ENCODE measurements around the gene CD2AP.

The CD2AP gene

DNA sequence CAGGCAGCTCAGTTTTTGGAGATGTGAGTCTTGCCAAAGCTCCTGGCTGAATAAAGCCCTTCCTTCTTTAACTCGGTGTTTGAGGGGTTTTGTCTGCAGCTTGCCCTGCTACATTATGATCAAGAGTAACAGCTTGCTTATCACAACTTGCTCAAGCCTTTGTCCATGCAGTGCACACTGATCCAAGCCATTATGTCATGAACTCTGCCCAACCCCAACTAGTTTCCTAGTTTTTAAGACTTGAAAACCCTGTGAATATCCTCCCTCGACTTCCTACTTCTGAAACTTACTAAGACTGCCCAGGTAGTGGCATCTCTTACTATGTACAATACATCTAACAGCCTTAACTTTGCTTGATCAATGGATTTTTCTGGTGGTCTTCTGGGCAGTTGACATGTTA, 170.4 kb downstream of the CD2AP start:
- no peak for FAIRE-seq

DNA sequence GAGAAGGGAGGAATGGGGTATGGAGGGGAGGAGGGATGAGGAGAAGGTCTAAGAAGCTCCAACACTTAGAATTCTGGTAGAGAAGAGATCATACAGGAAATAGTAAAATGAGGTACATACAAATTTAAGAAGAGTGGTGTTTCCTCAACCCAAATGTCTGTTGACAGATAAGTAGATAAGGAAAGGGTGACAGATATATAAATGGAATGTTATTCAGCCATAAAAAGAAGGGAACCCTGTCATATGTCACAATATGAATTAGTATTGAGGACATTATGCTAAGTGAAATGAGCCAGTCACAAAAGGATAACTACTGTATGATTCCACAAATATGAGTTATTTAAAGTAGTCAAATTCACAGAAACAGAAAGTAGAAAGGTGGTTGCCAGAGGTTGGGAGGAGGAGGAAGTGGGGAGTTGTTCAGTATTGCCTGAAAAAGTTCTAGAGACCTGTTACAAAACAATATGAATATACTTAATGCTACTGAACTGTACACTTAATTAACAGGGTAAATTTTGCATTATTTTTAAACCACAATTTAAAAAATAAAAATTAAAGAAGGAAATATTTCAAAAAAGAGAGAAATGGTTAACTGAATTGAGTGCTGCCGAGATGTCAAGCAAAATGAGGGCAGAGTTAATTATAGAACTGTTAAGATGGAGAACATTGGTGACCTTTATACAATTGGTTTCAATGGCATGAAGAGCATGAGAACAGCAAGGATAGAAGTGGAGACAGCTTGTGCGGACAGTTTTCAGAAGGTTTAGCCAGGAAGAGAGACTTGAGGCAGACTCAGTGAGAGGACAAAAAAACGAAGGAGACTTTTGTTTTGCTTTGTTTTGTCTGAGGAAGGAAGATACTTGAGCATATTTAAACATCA, 173.2 kb downstream of the CD2AP start:
- no peak for FAIRE-seq

DNA sequence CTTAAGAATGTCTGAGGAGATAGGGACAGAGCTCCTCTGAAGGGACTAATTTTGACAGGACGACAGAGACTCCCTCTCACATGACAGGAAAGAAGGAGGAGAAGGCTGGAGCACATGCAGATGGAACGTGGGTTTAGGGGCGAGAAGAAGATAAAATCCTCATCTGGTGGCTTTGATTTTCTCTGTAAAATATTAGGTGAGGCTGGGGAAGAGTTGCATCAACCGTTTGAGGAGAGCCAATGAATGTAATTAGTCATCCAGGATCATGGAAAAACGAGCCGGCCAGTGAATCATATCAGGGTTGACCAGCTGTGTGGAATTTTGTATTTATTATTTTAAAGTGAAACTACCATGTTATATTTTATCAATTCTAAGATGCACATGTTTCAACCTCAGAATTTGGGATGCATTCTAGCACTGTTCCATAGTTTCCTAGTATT, 173.9 kb downstream of the CD2AP start:
- FAIRE-seq, result no peak

DNA sequence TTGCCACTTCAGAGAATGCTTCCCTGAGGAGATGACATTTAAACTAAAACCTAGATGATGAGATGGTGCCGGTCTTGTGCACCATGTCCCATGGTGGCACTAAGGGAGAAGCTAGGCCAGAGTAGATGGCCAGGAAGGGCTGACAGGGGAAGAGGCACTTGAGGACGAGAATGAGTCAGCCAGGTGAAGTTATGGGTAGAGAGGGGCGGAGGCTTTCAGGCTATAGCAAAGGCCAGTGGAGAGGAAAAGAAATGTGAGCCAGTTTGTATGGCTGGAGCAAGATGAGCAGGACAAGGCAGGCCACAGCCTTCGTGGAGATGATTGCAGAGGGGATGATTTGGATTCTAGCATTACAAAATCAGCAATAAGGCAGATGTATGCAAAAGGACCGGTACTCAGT, 176.1 kb downstream of the CD2AP start:
- FAIRE-seq, result no peak

DNA sequence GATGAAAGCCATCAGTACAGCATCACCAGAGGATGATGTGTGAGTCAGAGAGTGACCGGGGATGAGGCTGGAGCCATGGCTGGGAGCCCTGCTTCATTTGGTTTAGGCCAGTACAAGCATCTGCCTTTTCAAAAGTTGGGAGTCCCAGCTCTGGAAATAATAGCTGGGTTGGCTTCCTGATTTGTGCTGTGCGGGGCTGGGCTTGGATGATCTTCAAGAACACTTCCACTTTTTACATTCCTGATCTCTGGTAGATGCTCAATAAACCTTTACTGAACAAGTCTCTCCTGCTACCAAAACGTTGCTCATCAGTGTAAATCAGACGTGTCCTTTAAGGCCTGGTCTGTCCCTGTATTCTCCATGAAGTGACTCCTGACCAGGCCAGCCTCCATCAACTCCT, 176.7 kb downstream of the CD2AP start:
- no peak for FAIRE-seq

DNA sequence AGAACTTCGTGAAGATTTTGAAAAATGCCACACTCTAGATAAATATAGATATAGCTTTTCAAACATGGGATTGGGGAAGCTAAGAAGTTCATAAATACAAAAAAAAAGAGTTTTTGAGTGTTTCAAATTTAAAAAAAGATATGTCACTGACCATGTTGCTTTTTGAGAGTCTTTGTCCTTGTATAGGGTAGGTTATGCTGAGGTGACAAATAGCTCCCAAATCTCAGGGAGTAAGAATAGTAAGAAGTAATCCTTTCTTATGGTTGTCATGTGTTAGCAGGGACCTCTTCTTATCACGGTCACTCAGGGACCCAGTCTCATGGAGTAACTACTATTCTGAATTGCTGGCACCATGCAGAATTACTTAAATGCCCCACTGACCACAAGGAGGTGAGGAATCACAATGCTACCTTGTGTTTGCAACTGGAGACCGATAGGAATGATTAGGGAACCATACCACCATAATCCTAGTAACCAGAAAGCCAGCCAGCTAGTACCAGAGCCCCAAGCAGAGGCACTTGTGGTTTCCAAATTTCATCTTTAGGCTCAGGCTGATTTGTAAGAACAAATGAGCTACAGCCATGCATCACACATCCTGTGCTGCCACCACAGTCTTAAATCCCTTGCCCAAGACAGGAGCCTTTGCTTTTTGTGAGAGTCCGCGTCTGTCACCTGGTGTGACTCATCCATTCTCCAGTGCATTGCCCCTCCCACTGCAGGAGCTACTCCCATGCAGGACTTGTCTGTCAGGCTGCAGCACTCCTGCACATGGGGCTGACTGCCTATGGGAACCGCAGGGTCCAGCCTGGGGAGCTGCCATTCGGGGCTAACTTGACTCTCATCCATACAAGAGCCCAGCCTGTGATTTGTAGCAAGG, 178.4 kb downstream of the CD2AP start:
- no peak for FAIRE-seq

DNA sequence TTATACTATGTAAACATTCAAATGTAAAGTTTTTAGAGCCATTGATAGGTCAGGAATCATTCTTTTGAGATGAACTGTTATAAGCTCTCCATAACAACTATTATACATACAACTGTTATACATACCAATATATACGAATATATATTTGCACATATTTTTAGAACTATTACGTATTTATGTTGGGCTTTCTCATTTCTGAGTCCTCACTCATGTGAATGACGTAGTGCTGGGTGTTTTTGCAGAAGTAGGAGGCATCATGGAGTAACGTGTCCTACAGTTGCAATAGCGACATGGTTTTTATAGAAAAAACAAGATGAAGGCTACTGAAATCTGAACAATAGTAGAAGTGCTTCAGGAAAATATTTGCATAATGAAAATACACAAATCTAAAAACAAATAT, 184.4 kb downstream of the CD2AP start:
- FAIRE-seq, result no peak

DNA sequence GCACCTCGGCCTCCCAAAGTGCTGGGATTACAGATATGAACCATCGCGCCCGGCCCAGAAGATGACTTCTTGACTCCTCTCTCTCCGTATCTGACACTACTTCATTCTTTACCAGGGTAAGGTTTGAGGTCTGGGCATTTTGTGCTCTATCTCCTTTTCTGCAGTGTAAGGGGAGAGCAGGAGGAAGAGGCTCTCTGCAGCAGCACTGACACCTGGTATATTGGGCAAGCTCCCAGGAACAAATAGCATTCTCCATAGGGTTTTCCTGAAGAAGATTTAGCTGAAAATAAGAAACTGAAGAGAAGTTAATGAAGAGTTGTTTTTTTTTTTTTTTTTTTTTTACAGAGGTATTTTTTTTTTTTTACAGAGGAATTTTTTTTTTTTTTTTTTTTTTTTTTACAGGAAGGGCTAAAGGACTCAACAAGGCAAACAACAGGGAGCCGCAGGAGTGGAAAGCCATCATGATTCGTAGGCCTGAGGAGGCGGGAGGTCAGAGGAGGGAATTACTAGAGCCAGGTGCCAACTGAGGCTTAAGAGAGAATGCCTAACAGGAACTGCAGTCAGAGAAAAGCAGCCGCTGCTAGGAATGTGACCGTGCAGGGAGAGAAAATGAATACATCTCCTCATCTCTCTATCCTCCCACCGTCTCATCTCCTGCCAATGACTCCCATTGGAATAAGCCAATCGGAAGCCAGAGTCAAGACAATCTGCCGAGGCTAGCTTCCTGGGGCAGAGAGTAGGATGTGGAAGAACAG, 186.1 kb downstream of the CD2AP start:
- no peak for FAIRE-seq

DNA sequence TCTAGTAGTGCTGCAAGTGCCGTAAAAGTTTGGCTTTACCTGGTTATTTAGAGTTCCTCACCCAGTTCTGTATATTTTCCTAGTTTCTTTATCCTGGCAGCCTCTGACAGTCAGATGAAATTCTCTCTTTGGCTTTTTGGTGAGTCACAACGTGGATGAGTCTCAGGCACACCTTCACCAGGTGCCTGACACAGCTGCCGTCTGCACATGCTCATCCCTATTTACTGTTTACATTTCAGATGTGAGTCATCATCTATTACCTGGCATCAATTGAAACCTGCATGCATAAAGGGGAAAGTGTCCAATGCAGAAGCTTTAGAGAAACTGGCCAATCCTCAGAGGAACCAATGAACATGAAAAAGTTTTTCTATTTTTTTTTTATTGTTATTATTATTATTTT, 187.5 kb downstream of the CD2AP start:
- FAIRE-seq, result no peak

DNA sequence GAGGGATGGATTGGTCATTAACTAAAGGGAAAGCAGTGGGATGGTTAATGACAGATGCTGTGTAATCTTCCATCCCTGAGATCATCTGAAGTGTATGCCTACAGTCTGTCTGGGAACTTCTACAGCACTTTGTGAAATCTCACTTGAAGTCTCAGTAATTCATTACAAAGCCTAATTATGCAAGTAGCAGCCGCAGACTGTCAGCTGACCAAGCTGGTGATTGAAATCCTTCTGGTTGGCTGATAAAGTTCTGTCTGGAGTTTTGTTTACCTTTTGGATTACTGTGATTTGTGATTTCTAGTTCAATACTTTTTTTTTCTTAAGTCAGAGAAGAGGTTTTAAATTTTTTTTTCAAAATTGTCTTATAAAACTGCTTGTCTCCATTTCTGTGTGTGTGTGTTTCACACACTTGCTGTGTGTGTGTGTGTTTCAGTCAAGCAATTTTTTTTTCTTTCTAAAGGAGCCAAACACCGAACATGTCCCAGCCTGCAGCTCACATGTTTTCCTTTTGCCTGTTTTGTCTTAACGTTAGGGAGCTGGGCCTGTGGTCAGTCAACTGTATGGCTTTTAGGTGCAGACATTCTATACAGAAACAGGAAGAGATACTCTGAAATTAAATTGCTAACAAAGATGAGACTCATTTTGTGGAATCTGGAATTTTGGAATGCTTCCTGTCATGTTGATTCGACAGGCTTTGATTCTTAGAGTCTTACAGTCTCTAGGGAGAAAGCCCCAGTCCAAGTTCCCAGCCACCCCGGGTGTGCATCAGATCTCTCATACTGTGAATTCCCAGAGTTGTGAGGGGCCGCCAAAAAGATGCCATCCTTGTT, 192.3 kb downstream of the CD2AP start:
- FAIRE-seq, result no peak

DNA sequence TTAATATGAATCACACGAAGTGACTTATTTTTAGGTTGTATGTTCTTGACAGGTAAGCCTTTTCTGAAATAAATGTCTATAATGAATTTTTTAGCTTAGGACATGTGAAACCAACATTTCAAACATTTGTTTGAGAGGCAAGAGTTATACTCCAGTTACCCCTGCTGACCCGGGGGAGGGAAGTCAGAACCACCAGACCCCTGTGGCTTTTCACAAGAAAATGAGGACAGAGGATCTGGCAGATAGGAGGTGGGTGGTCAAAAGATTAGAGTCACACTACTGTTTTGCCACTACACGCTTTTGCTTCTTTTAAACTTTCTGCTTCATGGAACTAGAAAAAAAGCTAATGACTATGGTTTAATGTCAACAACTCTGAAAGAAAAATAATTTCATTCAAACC, 193.3 kb downstream of the CD2AP start:
- FAIRE-seq, result no peak

DNA sequence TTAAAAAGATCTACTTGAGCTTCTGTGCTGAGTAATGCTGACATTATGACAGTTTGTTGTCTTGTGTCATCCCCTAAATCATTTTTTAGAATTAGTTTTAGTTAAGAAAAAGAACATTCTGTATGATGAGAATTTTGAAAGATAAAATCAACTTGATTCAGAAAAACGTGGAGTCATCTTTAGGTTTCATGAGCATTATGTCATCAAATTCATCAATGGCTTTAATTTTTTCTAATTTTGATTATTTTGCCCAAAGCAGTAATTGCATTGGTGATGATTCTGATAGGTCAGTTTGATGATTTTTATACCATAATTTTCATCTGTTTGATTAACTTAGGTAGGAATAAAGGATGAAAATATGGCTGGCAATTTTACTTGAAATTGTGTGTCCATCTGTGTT, 194.2 kb downstream of the CD2AP start:
- FAIRE-seq, result no peak

DNA sequence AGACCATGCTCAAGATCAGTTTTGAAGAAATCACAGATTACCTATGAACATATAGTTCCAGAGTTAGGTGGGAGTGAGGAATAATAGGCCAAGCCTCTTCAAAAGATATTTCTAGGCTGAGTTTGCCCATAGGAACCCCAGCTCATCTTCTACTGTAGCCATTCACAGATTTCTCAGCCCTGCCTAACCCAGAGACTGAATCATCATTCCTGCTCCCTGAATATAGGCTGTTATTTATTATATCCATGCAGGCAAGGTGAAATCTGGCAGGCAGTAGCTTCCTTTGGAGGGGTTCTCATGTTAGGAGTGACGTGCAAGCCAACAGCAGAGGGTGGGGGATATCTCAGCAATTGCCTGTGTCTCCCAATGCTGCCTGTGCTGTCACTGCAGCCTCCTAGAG, 195.2 kb downstream of the CD2AP start:
- FAIRE-seq, result no peak

DNA sequence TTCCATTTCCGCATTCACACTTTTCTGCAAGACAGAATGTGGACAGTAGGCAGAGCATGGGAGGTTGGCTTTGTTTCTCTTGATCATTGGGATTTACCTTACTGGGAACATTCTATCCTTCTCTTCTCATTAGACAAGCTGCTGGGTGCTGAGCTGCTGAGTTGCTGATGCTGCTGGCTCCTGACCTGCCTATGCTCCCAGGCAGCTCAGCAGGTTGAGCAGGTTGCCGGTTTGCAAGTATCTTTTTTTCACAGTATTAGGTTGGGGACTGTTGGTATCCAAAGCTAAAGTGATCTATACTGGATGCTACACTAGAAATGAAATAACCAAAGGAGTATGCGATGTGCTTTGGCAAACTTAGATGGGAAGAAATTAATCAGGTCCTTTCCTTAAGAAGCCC, 197.1 kb downstream of the CD2AP start:
- FAIRE-seq, result no peak

Measured in TTC549 (cell line).